Fibroblast of lung (primary cell): Measurements from ENCODE around the gene GIMAP8.

Experiments used
- EZH2 ChIP-seq: IDR thresholded peaks from 2 replicates; pipeline ENCODE4 v1.5.1; 2012; ENCODE audit warnings: low read length, control low read depth, mild to moderate bottlenecking; ENCODE audit errors: missing control alignments
- TF ChIP-seq, protein P1 (sequence below), 2 donors: IDR thresholded peaks in 1 of 2; conservative IDR thresholded peaks in 1 of 2; 1 replicate in 1 of 2; 2 replicates in 1 of 2; pipeline ENCODE4 v1.5.1; 2011 to 2012; ENCODE audit warnings: low read length in 2 of 2, control low read depth in 1 of 2, inconsistent platforms in 1 of 2, low read depth in 1 of 2, mild to moderate bottlenecking in 1 of 2

GRCh38 chr7:150453181-150453580 lies 2.8 kb downstream of the GIMAP8 start:
- TF ChIP-seq, protein P1, sequence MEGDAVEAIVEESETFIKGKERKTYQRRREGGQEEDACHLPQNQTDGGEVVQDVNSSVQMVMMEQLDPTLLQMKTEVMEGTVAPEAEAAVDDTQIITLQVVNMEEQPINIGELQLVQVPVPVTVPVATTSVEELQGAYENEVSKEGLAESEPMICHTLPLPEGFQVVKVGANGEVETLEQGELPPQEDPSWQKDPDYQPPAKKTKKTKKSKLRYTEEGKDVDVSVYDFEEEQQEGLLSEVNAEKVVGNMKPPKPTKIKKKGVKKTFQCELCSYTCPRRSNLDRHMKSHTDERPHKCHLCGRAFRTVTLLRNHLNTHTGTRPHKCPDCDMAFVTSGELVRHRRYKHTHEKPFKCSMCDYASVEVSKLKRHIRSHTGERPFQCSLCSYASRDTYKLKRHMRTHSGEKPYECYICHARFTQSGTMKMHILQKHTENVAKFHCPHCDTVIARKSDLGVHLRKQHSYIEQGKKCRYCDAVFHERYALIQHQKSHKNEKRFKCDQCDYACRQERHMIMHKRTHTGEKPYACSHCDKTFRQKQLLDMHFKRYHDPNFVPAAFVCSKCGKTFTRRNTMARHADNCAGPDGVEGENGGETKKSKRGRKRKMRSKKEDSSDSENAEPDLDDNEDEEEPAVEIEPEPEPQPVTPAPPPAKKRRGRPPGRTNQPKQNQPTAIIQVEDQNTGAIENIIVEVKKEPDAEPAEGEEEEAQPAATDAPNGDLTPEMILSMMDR (conservative IDR thresholded peaks at IDR 0.05 in 1 of 2, IDR thresholded peaks at IDR 0.05 in 1 of 2; ENCODE audit: low read depth in 1 of 2, low read length in 2 of 2) = no peak
- TF ChIP-seq EZH2 = no peak
